Measurements from ENCODE around the gene BBIP1. TPM values are rescaled to one million over a fixed set of nuclear protein-coding genes. Genes with fewer than 3 reads are reported as not detected.

BBIP1 gene
- total and polyA plus RNA-seq, 4 donors, result 20.5 to 42.4 (median 30.6) TPM

DNA sequence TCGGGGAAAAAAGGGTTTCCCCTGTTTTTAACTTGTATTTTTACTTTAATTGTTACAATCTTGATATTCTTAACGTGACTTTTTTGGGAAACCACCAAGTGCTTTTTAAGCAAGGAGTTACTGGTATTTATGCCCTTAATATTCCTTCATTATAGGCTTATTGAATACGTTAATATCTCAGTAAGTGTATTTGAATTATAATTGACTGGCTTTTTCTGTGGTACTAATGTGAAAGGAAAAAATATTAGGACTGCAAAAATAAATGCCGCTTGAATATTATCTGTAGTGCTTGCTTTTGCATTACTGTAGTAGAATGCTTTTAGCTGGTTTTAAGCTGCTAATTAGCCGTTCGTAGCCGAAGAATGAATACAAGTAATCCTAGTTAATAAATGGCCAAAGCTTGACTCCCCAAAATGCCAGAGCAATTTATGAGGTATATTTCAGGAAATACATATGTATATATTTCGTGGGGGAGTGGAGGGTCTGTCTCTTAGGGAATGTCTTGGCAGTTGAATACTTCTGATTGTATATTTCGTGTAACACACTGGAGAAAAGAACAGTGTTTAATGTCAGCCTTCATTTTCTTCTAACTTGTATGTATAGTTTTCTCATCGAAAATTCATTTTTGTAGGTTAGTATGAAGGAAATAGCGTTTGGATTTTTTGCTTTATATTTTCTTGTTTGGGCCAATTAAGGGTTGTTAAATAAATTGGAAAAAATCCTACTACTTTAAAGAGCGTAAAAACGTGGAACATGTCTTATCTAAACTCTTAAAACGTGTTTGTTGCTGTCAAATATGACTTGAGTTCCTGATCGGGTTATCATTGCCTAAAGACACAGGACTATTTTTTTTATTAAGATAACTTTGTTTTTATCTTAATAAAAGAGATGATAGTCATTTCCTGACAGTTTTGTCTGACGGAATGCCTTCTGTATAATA is 45.7 kb downstream of the BBIP1 start:
- peak overlapping the region; percentile 20 to 97 for H3K9ac ChIP-seq (ENCODE audit: insufficient read depth in 1 of 2, low read length in 2 of 2)
- H3K9me3 ChIP-seq (ENCODE audit: control insufficient read depth in 4 of 4, insufficient read depth in 3 of 4, low read length in 3 of 4), result no peaks in the 10 kb centered on the region
- H3K4me1 ChIP-seq (ENCODE audit: control insufficient read depth in 5 of 5, insufficient read depth in 5 of 5, low read length in 5 of 5), result peaks cover 0 to 38% (median 7%) of the 10 kb centered on the region in 5 donors
- H3K27me3 ChIP-seq (ENCODE audit: control insufficient read depth in 3 of 3, insufficient read depth in 3 of 3, low read length in 2 of 3), result no peaks in the 10 kb centered on the region
- H3K4me3 ChIP-seq, result peak overlapping the region; percentile 67
- 5% methylated on average over 16 of the region's 16 CpGs for whole genome bisulfite sequencing, 2 donors
- H3K36me3 ChIP-seq (ENCODE audit: control insufficient read depth in 4 of 4, insufficient read depth in 4 of 4, low read length in 4 of 4), result peaks cover 0 to 15% (median 2%) of the 10 kb centered on the region in 4 donors
- peak overlapping the region in 1 of 2 donors; percentile 89 for H3K27ac ChIP-seq (ENCODE audit: low read depth in 1 of 2, low read length in 1 of 2)
- TF ChIP-seq, protein P1, sequence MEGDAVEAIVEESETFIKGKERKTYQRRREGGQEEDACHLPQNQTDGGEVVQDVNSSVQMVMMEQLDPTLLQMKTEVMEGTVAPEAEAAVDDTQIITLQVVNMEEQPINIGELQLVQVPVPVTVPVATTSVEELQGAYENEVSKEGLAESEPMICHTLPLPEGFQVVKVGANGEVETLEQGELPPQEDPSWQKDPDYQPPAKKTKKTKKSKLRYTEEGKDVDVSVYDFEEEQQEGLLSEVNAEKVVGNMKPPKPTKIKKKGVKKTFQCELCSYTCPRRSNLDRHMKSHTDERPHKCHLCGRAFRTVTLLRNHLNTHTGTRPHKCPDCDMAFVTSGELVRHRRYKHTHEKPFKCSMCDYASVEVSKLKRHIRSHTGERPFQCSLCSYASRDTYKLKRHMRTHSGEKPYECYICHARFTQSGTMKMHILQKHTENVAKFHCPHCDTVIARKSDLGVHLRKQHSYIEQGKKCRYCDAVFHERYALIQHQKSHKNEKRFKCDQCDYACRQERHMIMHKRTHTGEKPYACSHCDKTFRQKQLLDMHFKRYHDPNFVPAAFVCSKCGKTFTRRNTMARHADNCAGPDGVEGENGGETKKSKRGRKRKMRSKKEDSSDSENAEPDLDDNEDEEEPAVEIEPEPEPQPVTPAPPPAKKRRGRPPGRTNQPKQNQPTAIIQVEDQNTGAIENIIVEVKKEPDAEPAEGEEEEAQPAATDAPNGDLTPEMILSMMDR (IDR thresholded peaks at IDR 0.05; ENCODE audit: control extremely low read depth, extremely low read depth), result no peak
- DNase-seq, result peak in 2 of 3 donors; percentile 53 to 74
- ATAC-seq (ENCODE audit: insufficient read depth, low FRiP score), result no peak

DNA sequence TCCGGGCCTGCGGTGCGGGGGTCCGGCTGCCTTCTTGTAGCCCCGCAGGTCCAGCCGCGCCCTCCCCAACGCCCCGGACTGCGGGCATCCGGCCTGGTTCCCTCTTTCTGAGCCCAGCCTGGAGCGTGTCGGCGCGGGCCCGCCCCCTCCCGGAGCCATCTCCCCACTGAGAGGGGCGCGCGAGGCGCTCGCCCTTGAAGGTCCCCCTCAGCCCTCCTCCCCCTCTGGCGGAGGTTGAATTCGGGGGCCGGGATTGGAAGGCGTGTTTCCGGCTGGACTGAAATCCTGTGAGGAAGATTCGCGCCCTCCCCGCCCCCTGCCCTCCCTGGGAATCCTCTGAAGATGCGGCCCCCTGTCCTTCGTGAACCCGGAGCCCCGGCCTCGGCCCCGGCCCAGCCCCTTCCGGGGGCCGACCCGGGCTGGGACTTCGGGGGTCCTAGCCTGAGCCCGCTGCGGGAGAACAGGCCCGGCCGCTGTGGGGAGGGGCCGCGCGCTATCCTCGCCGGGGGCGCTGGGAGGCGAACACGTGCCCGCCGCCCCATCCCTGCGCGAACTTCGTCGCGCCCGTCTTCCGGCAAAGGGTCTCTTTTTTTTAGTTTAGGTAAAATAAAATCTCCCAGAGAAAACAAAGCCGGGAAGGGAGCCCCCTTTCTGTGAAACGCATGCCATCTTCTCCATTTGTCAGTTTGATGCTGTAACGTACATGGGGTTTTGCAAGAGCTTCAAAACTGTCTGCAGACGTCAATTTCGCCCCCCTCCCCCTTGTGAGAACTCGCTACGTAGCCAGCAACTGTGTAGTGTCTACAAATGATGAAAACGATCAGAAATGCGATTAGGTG is 46.6 kb downstream of the BBIP1 start:
- H3K4me1 ChIP-seq (ENCODE audit: control insufficient read depth in 5 of 5, insufficient read depth in 5 of 5, low read length in 5 of 5), result peaks cover 0 to 38% (median 7%) of the 10 kb centered on the region in 5 donors
- no peaks in the 10 kb centered on the region for H3K9me3 ChIP-seq (ENCODE audit: control insufficient read depth in 4 of 4, insufficient read depth in 3 of 4, low read length in 3 of 4)
- H3K4me3 ChIP-seq, result peak overlapping the region; percentile 67
- H3K27ac ChIP-seq (ENCODE audit: low read depth in 1 of 2, low read length in 1 of 2), result peak overlapping the region; percentile 89 to 95
- peak overlapping the region; percentile 20 to 97 for H3K9ac ChIP-seq (ENCODE audit: insufficient read depth in 1 of 2, low read length in 2 of 2)
- WGBS, 2 donors, result 0 to 1% methylated on average over 53 to 70 of the region's 70 CpGs
- H3K27me3 ChIP-seq (ENCODE audit: control insufficient read depth in 3 of 3, insufficient read depth in 3 of 3, low read length in 2 of 3), result no peaks in the 10 kb centered on the region
- ATAC-seq (ENCODE audit: insufficient read depth, low FRiP score), result peak; percentile 70
- TF ChIP-seq, protein P1 (IDR thresholded peaks at IDR 0.05; ENCODE audit: control extremely low read depth, extremely low read depth), result no peak
- DNase-seq, result peak; percentile 94 to 96 (median 95)
- peaks cover 0 to 7% (median 2%) of the 10 kb centered on the region in 4 donors for H3K36me3 ChIP-seq (ENCODE audit: control insufficient read depth in 4 of 4, insufficient read depth in 4 of 4, low read length in 4 of 4)

DNA sequence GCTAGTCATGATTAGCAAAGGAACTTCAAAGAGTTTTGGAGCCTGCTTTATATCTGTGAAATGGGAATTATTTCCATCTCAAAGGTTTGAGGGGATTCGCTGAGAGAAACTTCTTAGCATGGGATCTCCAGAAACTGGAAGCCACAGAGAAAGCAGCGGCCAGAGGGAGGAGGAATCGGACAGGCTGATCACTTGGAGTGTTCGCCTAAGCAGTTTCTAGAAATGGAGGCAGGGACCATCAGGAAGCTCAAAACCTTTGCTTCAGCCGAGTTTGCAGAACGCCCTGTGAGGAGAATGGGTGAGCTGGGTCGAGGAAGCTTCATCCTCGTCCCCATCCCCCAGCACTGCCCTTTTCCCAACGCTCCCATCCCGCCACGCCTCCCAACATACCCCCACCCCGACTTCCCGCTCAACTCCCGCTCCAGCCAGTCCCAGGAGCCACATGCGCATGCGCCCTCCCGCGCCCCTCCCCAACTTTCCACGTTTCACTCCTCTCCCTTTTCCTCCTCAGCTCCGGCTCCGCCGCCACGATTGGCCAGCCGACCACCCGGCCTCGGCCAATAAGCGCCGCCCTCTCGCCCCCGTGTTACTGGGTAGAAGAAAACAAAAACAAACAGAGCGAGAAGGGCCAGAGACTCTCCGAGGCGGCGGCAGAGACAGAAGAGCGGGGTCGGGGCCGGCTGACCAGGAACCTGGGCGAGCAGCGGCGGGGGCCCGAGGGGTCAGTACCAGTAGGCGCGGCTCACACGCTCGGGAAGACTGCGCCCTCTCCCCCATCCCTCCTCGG is 47.5 kb downstream of the BBIP1 start, which contains the start of gene PDCD4:
Gene PDCD4 (plus strand): TSS at position 631 of the 787 bp plus-strand sequence. CDS start 4,100 bp downstream, outside the sequence.
- peaks cover 0 to 4% (median 0%) of the 10 kb centered on the region in 4 donors for H3K36me3 ChIP-seq (ENCODE audit: control insufficient read depth in 4 of 4, insufficient read depth in 4 of 4, low read length in 4 of 4)
- H3K27me3 ChIP-seq (ENCODE audit: control insufficient read depth in 3 of 3, insufficient read depth in 3 of 3, low read length in 2 of 3), result no peaks in the 10 kb centered on the region
- WGBS, 2 donors, result 1% methylated on average over 46 to 47 of the region's 47 CpGs
- peak within 1 kb of the TSS; percentile 44 to 97 for H3K9ac ChIP-seq (ENCODE audit: insufficient read depth in 1 of 2, low read length in 2 of 2)
- peak within 1 kb of the TSS; percentile 67 for H3K4me3 ChIP-seq
- peak; percentile 100 for DNase-seq
- TF ChIP-seq, protein P1 (IDR thresholded peaks at IDR 0.05; ENCODE audit: control extremely low read depth, extremely low read depth), result no peak
- peaks cover 0 to 35% (median 7%) of the 10 kb centered on the region in 5 donors for H3K4me1 ChIP-seq (ENCODE audit: control insufficient read depth in 5 of 5, insufficient read depth in 5 of 5, low read length in 5 of 5)
- peak within 1 kb of the TSS; percentile 89 to 95 for H3K27ac ChIP-seq (ENCODE audit: low read depth in 1 of 2, low read length in 1 of 2)
- peak; percentile 96 for ATAC-seq (ENCODE audit: insufficient read depth, low FRiP score)
- no peaks in the 10 kb centered on the region for H3K9me3 ChIP-seq (ENCODE audit: control insufficient read depth in 4 of 4, insufficient read depth in 3 of 4, low read length in 3 of 4)

Measured in lung (tissue), 12 donors.